ENCODE data around the gene DLGAP4.

Gene DLGAP4

GRCh38 chr20:36445847-36446246, 139.7 kb downstream of the DLGAP4 start:
- H3K27ac ChIP-seq = no peak overlapping the region
- TF ChIP-seq CTCF (IDR thresholded peaks at IDR 0.05) = no peak

GRCh38 chr20:36446557-36446956, 140.4 kb downstream of the DLGAP4 start:
- DNase-seq (ENCODE audit: low spot score) = no peak
- Histone ChIP-seq H3K4me3 (no peak overlapping the region), H3K27ac (no peak overlapping the region)
- TF ChIP-seq CTCF (IDR thresholded peaks at IDR 0.05) = no peak

More at GRCh38 chr20:36445847-36446246, 139.7 kb downstream of the DLGAP4 start:
- no peak for DNase-seq (ENCODE audit: low spot score)
- no peak overlapping the region for H3K4me3 ChIP-seq

GRCh38 chr20:36447101-36447500, 141.0 kb downstream of the DLGAP4 start:
- no peak overlapping the region for H3K4me3 ChIP-seq
- DNase-seq (ENCODE audit: low spot score) = no peak
- no peak for TF ChIP-seq CTCF (IDR thresholded peaks at IDR 0.05)
- H3K27ac ChIP-seq = no peak overlapping the region

GRCh38 chr20:36449663-36450062, 143.5 kb downstream of the DLGAP4 start:
- DNase-seq (ENCODE audit: low spot score) = no peak
- Histone ChIP-seq H3K27ac (no peak overlapping the region), H3K4me3 (no peak overlapping the region)
- TF ChIP-seq CTCF (IDR thresholded peaks at IDR 0.05) = no peak

- Histone ChIP-seq H3K27ac (peak overlapping the region in 1 of 2 donors; percentile 72), H3K4me3 (peak overlapping the region; percentile 58)
- TF ChIP-seq CTCF (IDR thresholded peaks at IDR 0.05) = no peak
- DNase-seq (ENCODE audit: low spot score) = no peak
Observed at GRCh38 chr20:36454332-36454697, 148.2 kb downstream of the DLGAP4 start.

- peak overlapping the region; percentile 5 to 72 for H3K27ac ChIP-seq
- no peak for DNase-seq (ENCODE audit: low spot score)
- H3K4me3 ChIP-seq = peak overlapping the region; percentile 58
- no peak for TF ChIP-seq CTCF (IDR thresholded peaks at IDR 0.05)
Observed at GRCh38 chr20:36454698-36455427, 148.7 kb downstream of the DLGAP4 start.

GRCh38 chr20:36455972-36456625, 150.0 kb downstream of the DLGAP4 start:
- H3K27ac ChIP-seq = no peak overlapping the region
- no peak overlapping the region for H3K4me3 ChIP-seq
- no peak for DNase-seq (ENCODE audit: low spot score)
- TF ChIP-seq CTCF (IDR thresholded peaks at IDR 0.05) = no peak
